HEK293 (cell line): ENCODE data around the gene WDR88.
A peak's percentile ranks its signal among the peaks of the same experiment; 100 is the strongest.

Source experiments
- AEBP2 ChIP-seq: fragments of 450-650 bp; formaldehyde crosslinking; IDR thresholded peaks from 2 replicates; pipeline ENCODE4 v1.5.1; 2016; ENCODE audit warnings: missing biosample characterization, missing genetic modification characterization, borderline replicate concordance
- PRDM10 ChIP-seq: fragments of 450-650 bp; formaldehyde crosslinking; IDR thresholded peaks from 2 replicates; pipeline ENCODE4 v1.5.1; 2016; ENCODE audit warnings: missing biosample characterization, missing genetic modification characterization
- PRDM6 ChIP-seq: fragments of 450-650 bp; formaldehyde crosslinking; IDR thresholded peaks from 2 replicates; pipeline ENCODE4 v1.5.1; 2017; ENCODE audit warnings: missing biosample characterization, missing genetic modification characterization
- SCRT2 ChIP-seq: fragments of 450-650 bp; formaldehyde crosslinking; IDR thresholded peaks from 2 replicates; pipeline ENCODE4 v1.5.1; 2016; ENCODE audit warnings: missing biosample characterization, missing genetic modification characterization
- SP7 ChIP-seq: fragments of 450-650 bp; formaldehyde crosslinking; IDR thresholded peaks from 2 replicates; pipeline ENCODE4 v1.5.1; 2016; ENCODE audit warnings: missing biosample characterization, missing genetic modification characterization
- ZBTB20 ChIP-seq: fragments of 450-650 bp; formaldehyde crosslinking; IDR thresholded peaks from 2 replicates; pipeline ENCODE4 v1.5.1; 2016; ENCODE audit warnings: missing biosample characterization, missing genetic modification characterization
- ZBTB49 ChIP-seq: fragments of 450-650 bp; formaldehyde crosslinking; IDR thresholded peaks from 2 replicates; pipeline ENCODE4 v1.5.1; 2016; ENCODE audit warnings: missing biosample characterization, missing genetic modification characterization, low read depth
- ZFP3 ChIP-seq: fragments of 450-650 bp; formaldehyde crosslinking; IDR thresholded peaks from 2 replicates; pipeline ENCODE4 v1.5.1; 2016; ENCODE audit warnings: low read depth, missing biosample characterization, missing genetic modification characterization
- ZFP37 ChIP-seq: fragments of 450-650 bp; formaldehyde crosslinking; IDR thresholded peaks from 2 replicates; pipeline ENCODE4 v1.5.1; 2016; ENCODE audit warnings: missing biosample characterization, missing genetic modification characterization
- ZFP69B ChIP-seq: fragments of 450-650 bp; formaldehyde crosslinking; IDR thresholded peaks from 2 replicates; pipeline ENCODE4 v1.5.1; 2016; ENCODE audit warnings: missing biosample characterization, missing genetic modification characterization
- ZNF132 ChIP-seq: fragments of 450-650 bp; formaldehyde crosslinking; IDR thresholded peaks from 2 replicates; pipeline ENCODE4 v1.5.1; 2017; ENCODE audit warnings: missing biosample characterization, missing genetic modification characterization, borderline replicate concordance
- ZNF140 ChIP-seq: fragments of 450-650 bp; formaldehyde crosslinking; IDR thresholded peaks from 2 replicates; pipeline ENCODE4 v1.5.1; 2016; ENCODE audit warnings: missing biosample characterization, missing genetic modification characterization
- ZNF2 ChIP-seq: fragments of 450-650 bp; formaldehyde crosslinking; IDR thresholded peaks from 2 replicates; pipeline ENCODE4 v1.5.1; 2016; ENCODE audit warnings: missing biosample characterization, missing genetic modification characterization
- ZNF202 ChIP-seq: fragments of 450-650 bp; formaldehyde crosslinking; IDR thresholded peaks from 2 replicates; pipeline ENCODE4 v1.5.1; 2016; ENCODE audit warnings: missing biosample characterization, missing genetic modification characterization, borderline replicate concordance
- ZNF23 ChIP-seq: fragments of 450-650 bp; formaldehyde crosslinking; IDR thresholded peaks from 2 replicates; pipeline ENCODE4 v1.5.1; 2016; ENCODE audit warnings: missing biosample characterization, missing genetic modification characterization, borderline replicate concordance
- ZNF266 ChIP-seq: fragments of 450-650 bp; formaldehyde crosslinking; IDR thresholded peaks from 2 replicates; pipeline ENCODE4 v1.5.1; 2016; ENCODE audit warnings: missing biosample characterization, missing genetic modification characterization, low read depth
- ZNF274 ChIP-seq, 2 experiments: fragments of 200-500 bp in 1 of 2; fragments of 450-650 bp in 1 of 2; sonication (Bioruptor generic) in 1 of 2; formaldehyde crosslinking in 1 of 2; IDR thresholded peaks; 2 replicates each; pipeline versions ENCODE4 v1.5.1 to v1.6.1; 2014 to 2016; ENCODE audit warnings: borderline replicate concordance in 1 of 2, inconsistent platforms in 1 of 2, low read length in 1 of 2, missing biosample characterization in 1 of 2, missing genetic modification characterization in 1 of 2
- ZNF292 ChIP-seq: fragments of 450-650 bp; formaldehyde crosslinking; IDR thresholded peaks from 2 replicates; pipeline ENCODE4 v1.5.1; 2016; ENCODE audit warnings: low read depth, missing biosample characterization, missing genetic modification characterization, borderline replicate concordance
- ZNF302 ChIP-seq: fragments of 450-650 bp; formaldehyde crosslinking; IDR thresholded peaks from 2 replicates; pipeline ENCODE4 v1.5.1; 2016; ENCODE audit warnings: missing biosample characterization, missing genetic modification characterization, low read depth
- ZNF350 ChIP-seq: fragments of 450-650 bp; formaldehyde crosslinking; IDR thresholded peaks from 2 replicates; pipeline ENCODE4 v1.5.0; 2017; ENCODE audit warnings: missing biosample characterization, mild to moderate bottlenecking, missing genetic modification characterization
- ZNF449 ChIP-seq: fragments of 450-650 bp; formaldehyde crosslinking; IDR thresholded peaks from 2 replicates; pipeline ENCODE4 v1.5.1; 2017; ENCODE audit warnings: missing biosample characterization, mild to moderate bottlenecking, missing genetic modification characterization, moderate library complexity
- ZNF529 ChIP-seq: fragments of 450-650 bp; formaldehyde crosslinking; IDR thresholded peaks from 2 replicates; pipeline ENCODE4 v1.5.1; 2017; ENCODE audit warnings: missing genetic modification characterization, missing biosample characterization; ENCODE audit not compliant: insufficient replicate concordance
- ZNF555 ChIP-seq: fragments of 450-650 bp; formaldehyde crosslinking; conservative IDR thresholded peaks from 2 replicates; pipeline ENCODE4 v1.5.1; 2017; ENCODE audit warnings: missing biosample characterization, mild to moderate bottlenecking, missing genetic modification characterization, inconsistent platforms
- ZNF558 ChIP-seq: fragments of 450-650 bp; formaldehyde crosslinking; IDR thresholded peaks from 2 replicates; pipeline ENCODE4 v1.5.1; 2016; ENCODE audit warnings: missing biosample characterization, missing genetic modification characterization
- ZNF600 ChIP-seq: fragments of 450-650 bp; formaldehyde crosslinking; IDR thresholded peaks from 2 replicates; pipeline ENCODE4 v1.5.1; 2016; ENCODE audit warnings: missing biosample characterization, missing genetic modification characterization
- ZNF654 ChIP-seq: fragments of 450-650 bp; formaldehyde crosslinking; IDR thresholded peaks from 2 replicates; pipeline ENCODE4 v1.5.1; 2016; ENCODE audit warnings: low read depth, missing biosample characterization, missing genetic modification characterization
- ZNF776 ChIP-seq: fragments of 450-650 bp; formaldehyde crosslinking; IDR thresholded peaks from 2 replicates; pipeline ENCODE4 v1.5.0; 2017; ENCODE audit warnings: missing biosample characterization, missing genetic modification characterization, borderline replicate concordance
- ZNF791 ChIP-seq: fragments of 450-650 bp; formaldehyde crosslinking; IDR thresholded peaks from 2 replicates; pipeline ENCODE4 v1.5.1; 2016; ENCODE audit warnings: missing biosample characterization, missing genetic modification characterization
- ZSCAN16 ChIP-seq: fragments of 450-650 bp; formaldehyde crosslinking; IDR thresholded peaks from 2 replicates; pipeline ENCODE4 v1.5.1; 2016; ENCODE audit warnings: missing biosample characterization, missing genetic modification characterization
- ZSCAN23 ChIP-seq: fragments of 450-650 bp; formaldehyde crosslinking; IDR thresholded peaks from 2 replicates; pipeline ENCODE4 v1.5.1; 2016; ENCODE audit warnings: missing biosample characterization, missing genetic modification characterization

WDR88 gene

GRCh38 chr19:33193865-33194362 is 62.0 kb downstream of the WDR88 start, which contains the start of gene LRP3 (continued):
- TF ChIP-seq PRDM6 (tag by site-specific recombination) (no peak), ZNF558 (tag by site-specific recombination) (no peak), SCRT2 (tag by site-specific recombination) (no peak), ZNF776 (tag by site-specific recombination) (no peak), ZNF449 (no peak), ZNF202 (tag by site-specific recombination) (no peak), ZSCAN16 (no peak), AEBP2 (tag by site-specific recombination) (no peak), ZNF23 (tag by site-specific recombination) (no peak), ZNF302 (tag by site-specific recombination) (no peak), ZSCAN23 (tag by site-specific recombination) (no peak), ZBTB49 (tag by site-specific recombination) (no peak), ZFP69B (tag by site-specific recombination) (no peak), ZFP3 (tag by site-specific recombination) (no peak), ZNF2 (tag by site-specific recombination) (no peak; the same call in 1 of the 2 replicates), PRDM10 (tag by site-specific recombination) (peak; percentile 83), ZFP37 (tag by site-specific recombination) (no peak), ZNF292 (tag by site-specific recombination) (no peak), ZNF140 (tag by site-specific recombination) (no peak), ZNF654 (tag by site-specific recombination) (no peak), ZNF266 (no peak), ZNF274 (IDR thresholded peaks at IDR 0.05; ENCODE audit: low read length) (no peak), ZNF274 (tag by site-specific recombination; IDR thresholded peaks at IDR 0.05; ENCODE audit: borderline replicate concordance) (no peak), ZNF132 (tag by site-specific recombination) (no peak), ZNF600 (tag by site-specific recombination) (0 out of 2 replicates have a peak, but pooled peaks have one; percentile 57), ZNF350 (tag by site-specific recombination) (no peak), ZNF555 (no peak), ZNF791 (tag by site-specific recombination) (no peak), SP7 (tag by site-specific recombination) (no peak), ZNF529 (no peak), ZBTB20 (tag by site-specific recombination) (peak; percentile 91)
